T-helper 22 cell (primary cell): Measurements from ENCODE around the gene ACO2.
"Not testable (repeated sequence)": the region's sequence is repeated elsewhere in the genome, so short reads cannot be mapped to it uniquely, and the experiment has no call there.

Source experiments
- DNase-seq: peaks from one replicate; pipeline ENCODE4 v3.0.0-alpha.2; 2020; ENCODE audit warnings: low read depth

Gene ACO2

GRCh38 chr22:41468381-41469217 is at the start of gene ACO2, which contains the start of gene PHF5A:
ACO2 (plus strand) TSS chr22:41469117; CDS start chr22:41469147, 30 bp downstream.
PHF5A (minus strand) TSS chr22:41468692; CDS start chr22:41468653, 39 bp downstream.
- DNase-seq: peak; percentile 95

- DNase-seq: no peak
Measured at GRCh38 chr22:41425660-41426365, 43.1 kb upstream of the ACO2 start.

- no peak for DNase-seq
Measured at GRCh38 chr22:41429232-41429950, 39.5 kb upstream of the ACO2 start.

GRCh38 chr22:41429951-41430332 is 39.0 kb upstream of the ACO2 start:
- no peak for DNase-seq

- no peak for DNase-seq
Measured at GRCh38 chr22:41431656-41432055, 37.3 kb upstream of the ACO2 start.

- DNase-seq: not testable (repeated sequence)
Measured at GRCh38 chr22:41433480-41433879, 35.4 kb upstream of the ACO2 start.

- DNase-seq: not testable (repeated sequence)
Measured at GRCh38 chr22:41434361-41435003, 34.4 kb upstream of the ACO2 start.

- DNase-seq: no peak
Measured at GRCh38 chr22:41435560-41435959, 33.4 kb upstream of the ACO2 start.

GRCh38 chr22:41436322-41437113 is 32.4 kb upstream of the ACO2 start:
- DNase-seq: no peak

GRCh38 chr22:41437198-41437597 is 31.7 kb upstream of the ACO2 start:
- DNase-seq: no peak

- DNase-seq: not testable (repeated sequence)
Measured at GRCh38 chr22:41440511-41440910, 28.4 kb upstream of the ACO2 start.

GRCh38 chr22:41442240-41442792 is 26.6 kb upstream of the ACO2 start:
- no peak for DNase-seq

GRCh38 chr22:41444360-41445128 is 24.4 kb upstream of the ACO2 start:
- peak; percentile 78 for DNase-seq

- no peak for DNase-seq
Measured at GRCh38 chr22:41445129-41446056, 23.5 kb upstream of the ACO2 start.

- no peak for DNase-seq
Measured at GRCh38 chr22:41446057-41446501, 22.8 kb upstream of the ACO2 start.

GRCh38 chr22:41446639-41447434 is 22.1 kb upstream of the ACO2 start, which contains the start of gene TOB2:
TOB2 (minus strand) TSS chr22:41446801; CDS start chr22:41437345, 9,456 bp downstream.
- peak; percentile 88 for DNase-seq

GRCh38 chr22:41447435-41448188 is 21.3 kb upstream of the ACO2 start:
- peak; percentile 57 for DNase-seq
